Mesothelial cell of epicardium (in vitro differentiated cells): ENCODE results near the gene MARCHF9. TPM values are rescaled to one million over a fixed set of nuclear protein-coding genes. Genes with fewer than 3 reads are reported as not detected.

ENCODE experiments used
- DNase-seq, 2 experiments: peaks; one replicate each; pipeline ENCODE4 v3.0.0; 2021; ENCODE audit warnings: low spot score in 2 of 2; ENCODE audit not compliant: unreplicated experiment in 2 of 2
- H3K27ac Mint-ChIP-seq: 2 replicates; pipeline ENCODE4 v1.8.0; 2021; ENCODE audit warnings: mixed read lengths
- H3K27me3 Mint-ChIP-seq: 2 replicates; pipeline ENCODE4 v1.8.0; 2021; ENCODE audit warnings: low read depth, mixed read lengths
- H3K36me3 Mint-ChIP-seq: 2 replicates; pipeline ENCODE4 v1.8.0; 2021; ENCODE audit warnings: mixed read lengths
- H3K4me1 Mint-ChIP-seq: 2 replicates; pipeline ENCODE4 v1.8.0; 2021; ENCODE audit warnings: mixed read lengths
- H3K4me3 Mint-ChIP-seq: 2 replicates; pipeline ENCODE4 v1.8.0; 2021; ENCODE audit warnings: mild to moderate bottlenecking, moderate library complexity, mixed read lengths
- H3K9me3 Mint-ChIP-seq: 2 replicates; pipeline ENCODE4 v1.8.0; 2021; ENCODE audit warnings: mixed read lengths
- CTCF ChIP-seq: fragments of 200-600 bp; sonication (generic); IDR thresholded peaks from one replicate; pipeline ENCODE4 v1.5.0; 2021; ENCODE audit warnings: antibody characterized with exemption; ENCODE audit not compliant: unreplicated experiment
- total RNA-seq: library from RNA; stranded (reverse); gene quantifications from 3 replicates; pipeline ENCODE4 v1.2.1, GENCODE V29; 2021

The MARCHF9 gene
- total RNA-seq, 1 donor from 2014 or later = 12.7 TPM

- H3K36me3 Mint-ChIP-seq = no peaks in the 10 kb centered on the region
- DNase-seq = peak in 1 of 2 experiments; percentile 37
- H3K4me3 Mint-ChIP-seq = peak overlapping the region; percentile 4
- no peak overlapping the region for H3K27ac Mint-ChIP-seq
- peaks cover 4% of the 10 kb centered on the region for H3K4me1 Mint-ChIP-seq
- no peak for TF ChIP-seq CTCF
- peaks cover 97% of the 10 kb centered on the region for H3K27me3 Mint-ChIP-seq
- H3K9me3 Mint-ChIP-seq = no peaks in the 10 kb centered on the region
Measured at GRCh38 chr12:57727758-57728395, 27.0 kb upstream of the MARCHF9 start.

- H3K27ac Mint-ChIP-seq = no peak overlapping the region
- no peak for TF ChIP-seq CTCF
- DNase-seq = no peak
- H3K36me3 Mint-ChIP-seq = no peaks in the 10 kb centered on the region
- peaks cover 97% of the 10 kb centered on the region for H3K27me3 Mint-ChIP-seq
- no peaks in the 10 kb centered on the region for H3K9me3 Mint-ChIP-seq
- H3K4me1 Mint-ChIP-seq = peaks cover 4% of the 10 kb centered on the region
- no peak overlapping the region for H3K4me3 Mint-ChIP-seq
Measured at GRCh38 chr12:57729321-57729844, 25.5 kb upstream of the MARCHF9 start.

GRCh38 chr12:57730336-57731067 lies 24.4 kb upstream of the MARCHF9 start:
- no peak for TF ChIP-seq CTCF
- no peak overlapping the region for H3K27ac Mint-ChIP-seq
- H3K27me3 Mint-ChIP-seq = peaks cover 97% of the 10 kb centered on the region
- H3K36me3 Mint-ChIP-seq = no peaks in the 10 kb centered on the region
- H3K9me3 Mint-ChIP-seq = no peaks in the 10 kb centered on the region
- H3K4me3 Mint-ChIP-seq = no peak overlapping the region
- H3K4me1 Mint-ChIP-seq = peaks cover 4% of the 10 kb centered on the region
- no peak for DNase-seq

GRCh38 chr12:57731411-57732080 lies 23.4 kb upstream of the MARCHF9 start:
- DNase-seq = no peak
- Mint-ChIP-seq H3K9me3 (no peaks in the 10 kb centered on the region), H3K4me1 (peaks cover 4% of the 10 kb centered on the region), H3K27ac (no peak overlapping the region), H3K36me3 (no peaks in the 10 kb centered on the region), H3K4me3 (no peak overlapping the region), H3K27me3 (peaks cover 99% of the 10 kb centered on the region)
- TF ChIP-seq CTCF = no peak

GRCh38 chr12:57732270-57732669 lies 22.6 kb upstream of the MARCHF9 start:
- Mint-ChIP-seq H3K4me3 (no peak overlapping the region), H3K4me1 (peaks cover 10% of the 10 kb centered on the region)

More at GRCh38 chr12:57732270-57732669, 22.6 kb upstream of the MARCHF9 start:
- Mint-ChIP-seq H3K9me3 (no peaks in the 10 kb centered on the region), H3K36me3 (no peaks in the 10 kb centered on the region), H3K27ac (no peak overlapping the region), H3K27me3 (peaks cover 100% of the 10 kb centered on the region)
- DNase-seq = no peak
- TF ChIP-seq CTCF = no peak
